Measurements from ENCODE around the gene CHMP1B.

CHMP1B gene

DNA sequence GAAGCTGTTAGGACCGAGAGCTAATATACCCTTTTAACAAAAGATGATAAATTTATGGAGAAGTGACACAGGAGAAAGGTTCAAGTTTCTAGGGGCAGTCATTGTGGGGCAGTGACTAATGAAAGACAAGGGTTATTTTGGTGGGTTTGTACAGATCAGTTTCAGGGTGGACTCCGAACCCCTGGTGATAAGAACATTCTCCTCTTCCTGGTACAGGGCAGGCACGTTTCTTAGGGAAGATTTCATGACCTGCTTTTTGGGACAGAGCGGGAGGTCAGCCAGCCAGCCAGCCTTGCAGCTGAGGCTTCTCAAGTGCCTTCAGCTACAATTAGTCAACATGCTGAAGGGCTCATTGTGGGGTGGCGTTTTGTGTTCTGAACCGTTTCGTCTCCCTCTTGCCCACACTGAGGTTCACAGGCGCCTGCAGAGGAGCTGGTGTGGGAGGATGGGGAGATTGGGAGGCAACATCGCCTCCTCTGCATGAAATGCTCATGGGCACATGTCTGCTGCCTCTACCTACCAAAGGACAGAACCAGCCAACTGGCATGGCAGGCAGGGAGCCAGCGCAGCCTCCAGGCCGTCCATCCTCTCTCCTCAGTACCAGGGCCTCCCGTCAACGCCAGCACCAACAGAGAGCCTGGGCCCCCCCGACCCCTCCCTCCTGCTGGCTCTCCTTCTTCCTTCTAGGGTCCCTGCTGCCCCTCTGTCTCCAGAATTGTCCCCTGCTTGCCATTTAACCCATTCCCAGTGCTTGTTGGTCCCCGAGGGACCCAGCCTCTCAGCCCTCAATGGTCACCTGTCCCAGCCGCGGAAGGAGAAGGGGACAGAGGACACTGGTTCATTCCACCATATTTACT, 9.6 kb downstream of the CHMP1B start:
- Histone ChIP-seq H3K4me3 (ENCODE audit: insufficient read depth in 1 of 2, low read depth in 1 of 2, low read length in 2 of 2) (no peak overlapping the region), H3K4me2 (ENCODE audit: low read length, poor library complexity, severe bottlenecking) (no peak overlapping the region), H3K27me3 (ENCODE audit: control insufficient read depth in 1 of 2, insufficient read depth in 1 of 2, low read length in 2 of 2) (no peaks in the 10 kb centered on the region), H3K27ac (ENCODE audit: low read length, poor library complexity, severe bottlenecking) (no peak overlapping the region), H2AFZ (ENCODE audit: low read depth, low read length) (no peak overlapping the region), H3K9ac (ENCODE audit: low read length) (no peak overlapping the region), H3K4me1 (ENCODE audit: control insufficient read depth, insufficient read depth, low read depth, low read length) (peaks cover 20% of the 10 kb centered on the region), H2BK15ac (ENCODE audit: low read depth, poor library complexity, severe bottlenecking) (no peak overlapping the region), H2BK12ac (ENCODE audit: low read length in 2 of 2) (peak overlapping the region in 1 of 2 experiments; percentile 57), H4K8ac (ENCODE audit: low read length) (no peak overlapping the region), H2BK5ac (ENCODE audit: low read depth, low read length, poor library complexity, severe bottlenecking) (no peak overlapping the region), H3K14ac (ENCODE audit: low read length in 2 of 2) (no peak overlapping the region), H3K18ac (ENCODE audit: low read depth in 1 of 2, low read length in 2 of 2) (peak overlapping the region in 1 of 2 experiments; percentile 50), H2BK120ac (ENCODE audit: low read depth, low read length) (no peak overlapping the region), H2AK5ac (ENCODE audit: low read length, severe bottlenecking) (peak overlapping the region; percentile 28), H3K79me1 (replicated peaks; ENCODE audit: low read length, poor library complexity, severe bottlenecking) (peaks cover 4% of the 10 kb centered on the region), H3K4ac (ENCODE audit: low read depth in 1 of 2, low read length in 2 of 2) (no peak overlapping the region), H3K36me3 (ENCODE audit: control insufficient read depth in 1 of 2, insufficient read depth in 2 of 2, low read depth in 1 of 2, low read length in 2 of 2) (no peaks in the 10 kb centered on the region), H3K9me3 (ENCODE audit: control insufficient read depth, low read length) (no peaks in the 10 kb centered on the region), H3K23ac (ENCODE audit: low read length in 2 of 2) (peak overlapping the region in 1 of 2 experiments; percentile 51), H4K91ac (ENCODE audit: low read length) (no peak overlapping the region)
- WGBS: 90% methylated on average over 17 of the region's 17 CpGs
- no peak for DNase-seq

DNA sequence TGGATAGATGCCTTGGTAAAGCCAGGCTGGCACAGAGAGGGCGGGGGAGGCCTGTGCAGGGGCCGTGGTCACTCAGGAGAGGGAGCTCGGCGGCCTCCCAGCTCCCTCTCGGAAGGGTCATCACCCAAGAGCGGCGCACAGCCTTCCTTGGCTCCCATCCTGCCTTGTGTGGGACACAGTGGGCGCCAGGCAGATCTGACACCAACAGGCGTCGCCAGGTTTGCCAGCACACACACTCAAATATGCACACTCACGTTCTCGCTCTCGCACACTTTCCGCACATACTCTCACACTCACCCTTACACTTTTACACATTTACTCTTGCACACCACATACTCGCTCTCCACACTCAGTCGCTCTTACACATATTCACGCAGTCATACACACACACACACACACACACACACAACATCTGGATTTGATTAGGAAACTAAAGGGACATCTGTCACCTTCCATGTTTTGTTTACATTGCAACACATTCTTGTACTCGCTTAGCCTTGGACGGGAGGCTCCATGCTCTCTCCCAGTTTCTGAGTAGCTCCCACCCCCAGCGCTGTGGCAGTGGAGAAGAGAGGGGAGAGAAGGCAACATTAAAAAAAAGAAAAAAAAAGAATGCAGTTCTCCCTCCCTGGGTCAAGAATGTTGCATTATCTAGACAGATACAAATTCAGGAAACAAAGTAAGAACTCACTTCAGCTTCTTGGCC, 10.5 kb downstream of the CHMP1B start:
- Histone ChIP-seq H3K9ac (ENCODE audit: low read length) (no peak overlapping the region), H2BK12ac (ENCODE audit: low read length in 2 of 2) (peak overlapping the region in 1 of 2 experiments; percentile 57), H2AK5ac (ENCODE audit: low read length, severe bottlenecking) (no peak overlapping the region), H4K91ac (ENCODE audit: low read length) (peak overlapping the region; percentile 14), H3K18ac (ENCODE audit: low read depth in 1 of 2, low read length in 2 of 2) (peak overlapping the region in 1 of 2 experiments; percentile 6), H3K27me3 (ENCODE audit: control insufficient read depth in 1 of 2, insufficient read depth in 1 of 2, low read length in 2 of 2) (no peaks in the 10 kb centered on the region), H3K4me1 (ENCODE audit: control insufficient read depth, insufficient read depth, low read depth, low read length) (peaks cover 14% of the 10 kb centered on the region), H3K23ac (ENCODE audit: low read length in 2 of 2) (no peak overlapping the region), H2BK15ac (ENCODE audit: low read depth, poor library complexity, severe bottlenecking) (no peak overlapping the region), H3K36me3 (ENCODE audit: control insufficient read depth in 1 of 2, insufficient read depth in 2 of 2, low read depth in 1 of 2, low read length in 2 of 2) (no peaks in the 10 kb centered on the region), H3K4me2 (ENCODE audit: low read length, poor library complexity, severe bottlenecking) (no peak overlapping the region), H2BK120ac (ENCODE audit: low read depth, low read length) (no peak overlapping the region), H3K4ac (ENCODE audit: low read depth in 1 of 2, low read length in 2 of 2) (no peak overlapping the region), H3K9me3 (ENCODE audit: control insufficient read depth, low read length) (no peaks in the 10 kb centered on the region), H4K8ac (ENCODE audit: low read length) (no peak overlapping the region), H3K4me3 (ENCODE audit: insufficient read depth in 1 of 2, low read depth in 1 of 2, low read length in 2 of 2) (no peak overlapping the region), H3K14ac (ENCODE audit: low read length in 2 of 2) (no peak overlapping the region), H3K27ac (ENCODE audit: low read length, poor library complexity, severe bottlenecking) (no peak overlapping the region), H2AFZ (ENCODE audit: low read depth, low read length) (no peak overlapping the region), H2BK5ac (ENCODE audit: low read depth, low read length, poor library complexity, severe bottlenecking) (no peak overlapping the region), H3K79me1 (replicated peaks; ENCODE audit: low read length, poor library complexity, severe bottlenecking) (no peaks in the 10 kb centered on the region)
- whole genome bisulfite sequencing: 91% methylated on average over 17 of the region's 20 CpGs
- DNase-seq: peak; percentile 41

DNA sequence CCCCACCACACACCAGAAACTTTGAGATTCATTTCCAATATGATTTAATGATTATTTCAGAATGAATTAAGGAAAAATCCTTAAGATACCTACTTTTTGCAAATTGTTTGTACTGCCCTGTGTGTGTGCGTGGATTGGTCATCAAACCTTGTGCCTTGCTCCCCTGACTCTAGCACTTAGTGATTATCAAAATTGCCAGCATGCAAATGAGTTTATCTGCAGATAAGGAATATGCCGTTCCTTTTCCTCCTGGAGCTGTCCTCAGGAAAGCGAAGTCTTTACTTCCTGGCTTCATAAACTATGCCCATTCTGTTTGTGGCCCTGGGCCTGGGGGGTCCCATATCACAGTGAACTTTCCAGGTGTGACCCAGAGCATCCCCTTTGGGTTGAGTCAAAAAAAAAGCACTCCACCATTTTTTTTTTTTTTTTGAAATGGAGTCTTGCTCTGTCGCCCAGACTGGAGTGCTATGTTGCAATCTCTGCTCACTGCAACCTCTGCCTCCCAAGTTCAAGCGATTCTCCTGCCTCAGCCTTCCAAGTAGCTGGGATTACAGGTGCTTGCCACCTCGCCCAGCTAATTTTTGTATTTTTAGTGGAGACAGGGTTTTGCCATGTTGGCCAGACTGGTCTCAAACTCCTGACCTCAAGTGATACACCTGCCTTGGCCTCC, 11.4 kb downstream of the CHMP1B start:
- Histone ChIP-seq H2AK5ac (ENCODE audit: low read length, severe bottlenecking) (no peak overlapping the region), H3K14ac (ENCODE audit: low read length in 2 of 2) (no peak overlapping the region), H3K36me3 (ENCODE audit: control insufficient read depth in 1 of 2, insufficient read depth in 2 of 2, low read depth in 1 of 2, low read length in 2 of 2) (no peaks in the 10 kb centered on the region), H3K4me1 (ENCODE audit: control insufficient read depth, insufficient read depth, low read depth, low read length) (peaks cover 14% of the 10 kb centered on the region), H3K79me1 (replicated peaks; ENCODE audit: low read length, poor library complexity, severe bottlenecking) (no peaks in the 10 kb centered on the region), H3K9me3 (ENCODE audit: control insufficient read depth, low read length) (no peaks in the 10 kb centered on the region), H3K4me2 (ENCODE audit: low read length, poor library complexity, severe bottlenecking) (no peak overlapping the region), H4K91ac (ENCODE audit: low read length) (no peak overlapping the region), H3K4ac (ENCODE audit: low read depth in 1 of 2, low read length in 2 of 2) (no peak overlapping the region), H2BK15ac (ENCODE audit: low read depth, poor library complexity, severe bottlenecking) (no peak overlapping the region), H3K27me3 (ENCODE audit: control insufficient read depth in 1 of 2, insufficient read depth in 1 of 2, low read length in 2 of 2) (no peaks in the 10 kb centered on the region), H3K18ac (ENCODE audit: low read depth in 1 of 2, low read length in 2 of 2) (no peak overlapping the region), H3K27ac (ENCODE audit: low read length, poor library complexity, severe bottlenecking) (no peak overlapping the region), H2BK120ac (ENCODE audit: low read depth, low read length) (no peak overlapping the region), H2BK12ac (ENCODE audit: low read length in 2 of 2) (no peak overlapping the region), H3K9ac (ENCODE audit: low read length) (no peak overlapping the region), H3K4me3 (ENCODE audit: insufficient read depth in 1 of 2, low read depth in 1 of 2, low read length in 2 of 2) (no peak overlapping the region), H4K8ac (ENCODE audit: low read length) (no peak overlapping the region), H2BK5ac (ENCODE audit: low read depth, low read length, poor library complexity, severe bottlenecking) (no peak overlapping the region), H3K23ac (ENCODE audit: low read length in 2 of 2) (no peak overlapping the region), H2AFZ (ENCODE audit: low read depth, low read length) (no peak overlapping the region)
- WGBS: 82% methylated on average over 6 of the region's 6 CpGs
- no peak for DNase-seq

DNA sequence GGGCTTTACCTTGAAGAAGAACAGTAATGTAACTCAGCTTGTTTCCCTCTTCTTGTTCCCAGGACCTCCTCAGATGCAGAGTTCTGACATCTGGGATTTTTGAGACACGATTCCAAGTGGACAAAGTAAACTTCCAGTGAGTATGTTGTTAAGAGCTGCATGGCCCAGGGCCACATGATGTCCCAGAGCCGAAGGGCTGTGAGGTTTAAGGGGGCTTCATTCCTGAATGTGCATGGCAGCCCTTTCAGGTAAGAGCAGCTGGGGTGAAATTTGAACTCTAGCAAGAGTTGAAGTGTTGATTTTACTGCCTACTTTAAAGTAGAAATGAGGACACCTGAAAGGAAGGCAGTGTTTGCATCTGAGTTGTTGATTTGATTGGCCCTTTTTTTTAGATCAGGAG, 13.3 kb downstream of the CHMP1B start:
- no peaks in the 10 kb centered on the region for H3K9me3 ChIP-seq (ENCODE audit: control insufficient read depth, low read length)
- peaks cover 9% of the 10 kb centered on the region for H3K4me1 ChIP-seq (ENCODE audit: control insufficient read depth, insufficient read depth, low read depth, low read length)
- H2BK12ac ChIP-seq (ENCODE audit: low read length in 2 of 2): no peak overlapping the region
- no peaks in the 10 kb centered on the region for H3K36me3 ChIP-seq (ENCODE audit: control insufficient read depth in 1 of 2, insufficient read depth in 2 of 2, low read depth in 1 of 2, low read length in 2 of 2)
- H3K27me3 ChIP-seq (ENCODE audit: control insufficient read depth in 1 of 2, insufficient read depth in 1 of 2, low read length in 2 of 2): no peaks in the 10 kb centered on the region
- WGBS: 91% methylated on average over 2 of the region's 2 CpGs
- H2AFZ ChIP-seq (ENCODE audit: low read depth, low read length): no peak overlapping the region
- no peak overlapping the region for H2BK15ac ChIP-seq (ENCODE audit: low read depth, poor library complexity, severe bottlenecking)
- H4K91ac ChIP-seq (ENCODE audit: low read length): no peak overlapping the region
- no peak overlapping the region for H4K8ac ChIP-seq (ENCODE audit: low read length)
- no peak overlapping the region for H2BK120ac ChIP-seq (ENCODE audit: low read depth, low read length)
- H3K9ac ChIP-seq (ENCODE audit: low read length): no peak overlapping the region
- H3K14ac ChIP-seq (ENCODE audit: low read length in 2 of 2): no peak overlapping the region
- no peak overlapping the region for H3K4me3 ChIP-seq (ENCODE audit: insufficient read depth in 1 of 2, low read depth in 1 of 2, low read length in 2 of 2)
- H3K27ac ChIP-seq (ENCODE audit: low read length, poor library complexity, severe bottlenecking): no peak overlapping the region
- no peak overlapping the region for H2BK5ac ChIP-seq (ENCODE audit: low read depth, low read length, poor library complexity, severe bottlenecking)
- H3K23ac ChIP-seq (ENCODE audit: low read length in 2 of 2): no peak overlapping the region
- no peak overlapping the region for H2AK5ac ChIP-seq (ENCODE audit: low read length, severe bottlenecking)
- H3K18ac ChIP-seq (ENCODE audit: low read depth in 1 of 2, low read length in 2 of 2): no peak overlapping the region
- no peaks in the 10 kb centered on the region for H3K79me1 ChIP-seq (replicated peaks; ENCODE audit: low read length, poor library complexity, severe bottlenecking)
- DNase-seq: no peak
- no peak overlapping the region for H3K4me2 ChIP-seq (ENCODE audit: low read length, poor library complexity, severe bottlenecking)
- H3K4ac ChIP-seq (ENCODE audit: low read depth in 1 of 2, low read length in 2 of 2): no peak overlapping the region
